GM23338 (cell line): ENCODE measurements around the gene SLAMF9. TPM values are rescaled to one million over a fixed set of nuclear protein-coding genes. Genes with fewer than 3 reads are reported as not detected.

ENCODE experiments used
- ATAC-seq: fragments of 200-7000 bp; cut with Tn5 transposase; 3 replicates; pipeline ENCODE4 v1.9.1; 2020
- DNase-seq: peaks from one replicate; pipeline ENCODE4 v3.0.0-alpha.2; 2015; ENCODE audit warnings: low spot score
- H2AFZ ChIP-seq: fragments of 200-600 bp; sonication (generic); 2 replicates; pipeline ENCODE4 v1.8.0; 2016; ENCODE audit warnings: antibody characterized with exemption, mild to moderate bottlenecking, moderate library complexity
- H3F3A ChIP-seq: fragments of 200-600 bp; sonication (generic); replicated peaks from 2 replicates; pipeline ENCODE4 v1.8.0; 2017; ENCODE audit warnings: antibody characterized with exemption, mixed run types, low read depth
- H3K27ac ChIP-seq: fragments of 200-600 bp; sonication (generic); 2 replicates; pipeline ENCODE4 v1.6.1; 2016; ENCODE audit warnings: low read depth
- H3K27me3 ChIP-seq: fragments of 200-600 bp; sonication (generic); 2 replicates; pipeline ENCODE4 v1.8.0; 2016; ENCODE audit warnings: mild to moderate bottlenecking, mixed run types, moderate library complexity; ENCODE audit not compliant: insufficient read depth
- H3K36me3 ChIP-seq: fragments of 200-600 bp; sonication (generic); 2 replicates; pipeline ENCODE4 v1.8.0; 2016; ENCODE audit warnings: mild to moderate bottlenecking; ENCODE audit not compliant: insufficient read depth
- H3K4me1 ChIP-seq: fragments of 200-600 bp; sonication (generic); 2 replicates; pipeline ENCODE4 v1.8.0; 2016; ENCODE audit warnings: mild to moderate bottlenecking, moderate library complexity; ENCODE audit not compliant: insufficient read depth
- H3K4me2 ChIP-seq: fragments of 200-600 bp; sonication (generic); 2 replicates; pipeline ENCODE4 v1.7.1; 2017; ENCODE audit warnings: mixed run types
- H3K4me3 ChIP-seq: fragments of 200-600 bp; sonication (generic); 2 replicates; pipeline ENCODE4 v1.6.1; 2016; ENCODE audit warnings: mixed run types
- H3K79me2 ChIP-seq: fragments of 200-600 bp; sonication (generic); replicated peaks from 2 replicates; pipeline ENCODE4 v1.8.0; 2017; ENCODE audit warnings: mild to moderate bottlenecking; ENCODE audit not compliant: insufficient read depth
- H3K9me2 ChIP-seq: fragments of 200-600 bp; sonication (generic); 2 replicates; pipeline ENCODE4 v1.8.0; 2017; ENCODE audit not compliant: insufficient read depth
- H4K20me1 ChIP-seq: fragments of 200-600 bp; sonication (generic); replicated peaks from 2 replicates; pipeline ENCODE4 v1.8.0; 2017; ENCODE audit warnings: mild to moderate bottlenecking; ENCODE audit not compliant: insufficient read depth
- H3K27ac Mint-ChIP-seq: 2 replicates; pipeline ENCODE4 v1.8.0; 2020; ENCODE audit warnings: inconsistent platforms, mild to moderate bottlenecking, moderate library complexity, mixed read lengths
- H3K27me3 Mint-ChIP-seq: 3 replicates; pipeline ENCODE4 v1.8.0; 2022; ENCODE audit warnings: low read depth, mild to moderate bottlenecking, moderate library complexity, mixed read lengths, inconsistent platforms; ENCODE audit not compliant: insufficient read depth, poor library complexity
- H3K36me3 Mint-ChIP-seq: 3 replicates; pipeline ENCODE4 v1.8.0; 2021; ENCODE audit warnings: low read depth, mild to moderate bottlenecking, inconsistent platforms, moderate library complexity, mixed read lengths
- H3K4me1 Mint-ChIP-seq: 3 replicates; pipeline ENCODE4 v1.8.0; 2020; ENCODE audit warnings: mild to moderate bottlenecking, inconsistent platforms, mixed read lengths
- H3K4me3 Mint-ChIP-seq: 3 replicates; pipeline ENCODE4 v1.8.0; 2021; ENCODE audit warnings: moderate library complexity, mild to moderate bottlenecking, inconsistent platforms, mixed read lengths
- H3K9me3 Mint-ChIP-seq: 3 replicates; pipeline ENCODE4 v1.8.0; 2020; ENCODE audit warnings: moderate library complexity, mild to moderate bottlenecking, inconsistent platforms, mixed read lengths
- CREB1 ChIP-seq: fragments of 250-450 bp; sonication (Bioruptor Pico); IDR thresholded peaks from 2 replicates; pipeline ENCODE4 v1.5.0; 2020; ENCODE audit warnings: low read depth, mild to moderate bottlenecking, moderate library complexity
- CTCF ChIP-seq, 2 experiments: fragments of 200-600 bp in 1 of 2; sonication (generic) in 1 of 2; conservative IDR thresholded peaks; 2 replicates each; pipeline versions ENCODE4 v1.5.1 to v1.6.1; 2016 to 2017; ENCODE audit warnings: antibody characterized with exemption in 2 of 2, low read depth in 2 of 2, mild to moderate bottlenecking in 2 of 2, moderate library complexity in 1 of 2
- ETS1 ChIP-seq: IDR thresholded peaks from 2 replicates; pipeline ENCODE4 v1.6.1; 2016; ENCODE audit warnings: antibody characterized with exemption
- EZH2 ChIP-seq: fragments of 200-600 bp; sonication (generic); IDR thresholded peaks from one replicate; pipeline ENCODE4 v1.8.0; 2017; ENCODE audit warnings: antibody characterized with exemption, mild to moderate bottlenecking, low read depth; ENCODE audit not compliant: unreplicated experiment
- EZH2phosphoT487 ChIP-seq: fragments of 200-600 bp; sonication (generic); IDR thresholded peaks from one replicate; pipeline ENCODE4 v1.8.1; 2018; ENCODE audit warnings: antibody characterized with exemption; ENCODE audit not compliant: unreplicated experiment
- JUNB ChIP-seq: IDR thresholded peaks from one replicate; pipeline ENCODE4 v1.6.1; 2016; ENCODE audit warnings: antibody characterized with exemption; ENCODE audit not compliant: unreplicated experiment
- NANOG ChIP-seq: IDR thresholded peaks from 2 replicates; pipeline ENCODE4 v1.6.1; 2016; ENCODE audit warnings: antibody characterized with exemption, borderline replicate concordance
- POLR2AphosphoS5 ChIP-seq: IDR thresholded peaks from 2 replicates; pipeline ENCODE4 v1.6.1; 2016; ENCODE audit warnings: antibody characterized with exemption, low read depth
- STAT1 ChIP-seq: IDR thresholded peaks from one replicate; pipeline ENCODE4 v1.6.1; 2016; ENCODE audit warnings: antibody characterized with exemption; ENCODE audit not compliant: unreplicated experiment
- ZNF114 ChIP-seq: fragments of 250-450 bp; sonication (Bioruptor Pico); IDR thresholded peaks from 2 replicates; pipeline ENCODE4 v1.5.0; 2020; ENCODE audit warnings: mild to moderate bottlenecking, moderate library complexity
- ZNF331 ChIP-seq: fragments of 250-450 bp; sonication (Bioruptor Pico); IDR thresholded peaks from 2 replicates; pipeline ENCODE4 v1.5.0; 2020; ENCODE audit warnings: low read depth, mild to moderate bottlenecking, moderate library complexity
- polyA plus RNA-seq: library from polyadenylated mRNA; unstranded; fragments of >200 nt; fragmentation: Nextera tagmentation; extraction: Ambion mirVana; gene quantifications from 2 replicates; pipeline ENCODE4 v1.2.1, GENCODE V29; 2016
- total RNA-seq: library from RNA; depleted of rRNA; stranded (reverse); fragments of >200 nt; shearing (Covaris generic); gene quantifications from 2 replicates; pipeline ENCODE4 v1.2.3, GENCODE V29; 2014
- TF ChIP-seq, protein P1 (sequence below): IDR thresholded peaks from one replicate; pipeline ENCODE4 v1.6.1; 2018; ENCODE audit warnings: antibody characterized with exemption; ENCODE audit not compliant: unreplicated experiment
- TF ChIP-seq, protein P2 (sequence below): fragments of 250-450 bp; sonication (Bioruptor Pico); IDR thresholded peaks from 2 replicates; pipeline ENCODE4 v1.5.0; 2020; ENCODE audit warnings: mild to moderate bottlenecking, moderate library complexity

Gene SLAMF9
- total and polyA plus RNA-seq, 2 experiments from 2014 or later: not detected

DNA sequence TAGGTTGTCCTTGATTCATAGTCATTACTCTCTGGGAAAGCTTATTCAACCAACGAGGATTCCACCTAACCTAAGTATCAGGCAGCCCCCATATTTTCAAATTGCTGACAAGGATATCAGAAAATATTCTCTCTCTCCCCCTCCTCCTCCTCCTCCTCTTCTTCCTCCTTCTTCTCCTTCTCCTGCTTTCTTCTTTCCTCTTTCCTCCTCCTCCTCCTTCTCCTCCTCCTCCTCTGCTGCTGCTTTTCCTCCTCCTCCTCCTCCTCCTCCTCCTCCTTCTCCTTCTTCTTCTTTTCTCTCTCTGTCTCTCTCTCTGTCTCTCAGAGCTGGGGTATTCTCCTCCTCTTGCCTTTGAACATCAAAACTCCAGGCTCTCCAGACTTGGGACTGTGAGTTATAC is 6.1 kb downstream of the SLAMF9 start:
- no peak for ATAC-seq
- Histone ChIP-seq H4K20me1 (no peaks in the 10 kb centered on the region), H3K4me3 (no peak overlapping the region), H3F3A (no peaks in the 10 kb centered on the region), H3K9me2 (peaks cover 11% of the 10 kb centered on the region), H3K4me2 (no peak overlapping the region), H3K36me3 (no peaks in the 10 kb centered on the region), H2AFZ (no peak overlapping the region), H3K4me1 (peaks cover 18% of the 10 kb centered on the region), H3K79me2 (peaks cover 17% of the 10 kb centered on the region; the same call in 1 of the 2 replicates), H3K27ac (no peak overlapping the region), H3K27me3 (no peaks in the 10 kb centered on the region)
- Mint-ChIP-seq H3K27me3 (peaks cover 11% of the 10 kb centered on the region), H3K4me1 (peaks cover 26% of the 10 kb centered on the region), H3K9me3 (no peaks in the 10 kb centered on the region), H3K4me3 (no peak overlapping the region), H3K36me3 (no peaks in the 10 kb centered on the region), H3K27ac (no peak overlapping the region)
- DNase-seq: no peak
- no peak for TF ChIP-seq ETS1
- TF ChIP-seq STAT1: no peak
- no peak for TF ChIP-seq CTCF (conservative IDR thresholded peaks at IDR 0.05; ENCODE audit: low read depth in 2 of 2)
- TF ChIP-seq, protein P1, sequence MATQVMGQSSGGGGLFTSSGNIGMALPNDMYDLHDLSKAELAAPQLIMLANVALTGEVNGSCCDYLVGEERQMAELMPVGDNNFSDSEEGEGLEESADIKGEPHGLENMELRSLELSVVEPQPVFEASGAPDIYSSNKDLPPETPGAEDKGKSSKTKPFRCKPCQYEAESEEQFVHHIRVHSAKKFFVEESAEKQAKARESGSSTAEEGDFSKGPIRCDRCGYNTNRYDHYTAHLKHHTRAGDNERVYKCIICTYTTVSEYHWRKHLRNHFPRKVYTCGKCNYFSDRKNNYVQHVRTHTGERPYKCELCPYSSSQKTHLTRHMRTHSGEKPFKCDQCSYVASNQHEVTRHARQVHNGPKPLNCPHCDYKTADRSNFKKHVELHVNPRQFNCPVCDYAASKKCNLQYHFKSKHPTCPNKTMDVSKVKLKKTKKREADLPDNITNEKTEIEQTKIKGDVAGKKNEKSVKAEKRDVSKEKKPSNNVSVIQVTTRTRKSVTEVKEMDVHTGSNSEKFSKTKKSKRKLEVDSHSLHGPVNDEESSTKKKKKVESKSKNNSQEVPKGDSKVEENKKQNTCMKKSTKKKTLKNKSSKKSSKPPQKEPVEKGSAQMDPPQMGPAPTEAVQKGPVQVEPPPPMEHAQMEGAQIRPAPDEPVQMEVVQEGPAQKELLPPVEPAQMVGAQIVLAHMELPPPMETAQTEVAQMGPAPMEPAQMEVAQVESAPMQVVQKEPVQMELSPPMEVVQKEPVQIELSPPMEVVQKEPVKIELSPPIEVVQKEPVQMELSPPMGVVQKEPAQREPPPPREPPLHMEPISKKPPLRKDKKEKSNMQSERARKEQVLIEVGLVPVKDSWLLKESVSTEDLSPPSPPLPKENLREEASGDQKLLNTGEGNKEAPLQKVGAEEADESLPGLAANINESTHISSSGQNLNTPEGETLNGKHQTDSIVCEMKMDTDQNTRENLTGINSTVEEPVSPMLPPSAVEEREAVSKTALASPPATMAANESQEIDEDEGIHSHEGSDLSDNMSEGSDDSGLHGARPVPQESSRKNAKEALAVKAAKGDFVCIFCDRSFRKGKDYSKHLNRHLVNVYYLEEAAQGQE: no peak
- TF ChIP-seq ZNF114: no peak
- no peak for TF ChIP-seq EZH2phosphoT487
- TF ChIP-seq POLR2AphosphoS5: no peak
- TF ChIP-seq, protein P2, sequence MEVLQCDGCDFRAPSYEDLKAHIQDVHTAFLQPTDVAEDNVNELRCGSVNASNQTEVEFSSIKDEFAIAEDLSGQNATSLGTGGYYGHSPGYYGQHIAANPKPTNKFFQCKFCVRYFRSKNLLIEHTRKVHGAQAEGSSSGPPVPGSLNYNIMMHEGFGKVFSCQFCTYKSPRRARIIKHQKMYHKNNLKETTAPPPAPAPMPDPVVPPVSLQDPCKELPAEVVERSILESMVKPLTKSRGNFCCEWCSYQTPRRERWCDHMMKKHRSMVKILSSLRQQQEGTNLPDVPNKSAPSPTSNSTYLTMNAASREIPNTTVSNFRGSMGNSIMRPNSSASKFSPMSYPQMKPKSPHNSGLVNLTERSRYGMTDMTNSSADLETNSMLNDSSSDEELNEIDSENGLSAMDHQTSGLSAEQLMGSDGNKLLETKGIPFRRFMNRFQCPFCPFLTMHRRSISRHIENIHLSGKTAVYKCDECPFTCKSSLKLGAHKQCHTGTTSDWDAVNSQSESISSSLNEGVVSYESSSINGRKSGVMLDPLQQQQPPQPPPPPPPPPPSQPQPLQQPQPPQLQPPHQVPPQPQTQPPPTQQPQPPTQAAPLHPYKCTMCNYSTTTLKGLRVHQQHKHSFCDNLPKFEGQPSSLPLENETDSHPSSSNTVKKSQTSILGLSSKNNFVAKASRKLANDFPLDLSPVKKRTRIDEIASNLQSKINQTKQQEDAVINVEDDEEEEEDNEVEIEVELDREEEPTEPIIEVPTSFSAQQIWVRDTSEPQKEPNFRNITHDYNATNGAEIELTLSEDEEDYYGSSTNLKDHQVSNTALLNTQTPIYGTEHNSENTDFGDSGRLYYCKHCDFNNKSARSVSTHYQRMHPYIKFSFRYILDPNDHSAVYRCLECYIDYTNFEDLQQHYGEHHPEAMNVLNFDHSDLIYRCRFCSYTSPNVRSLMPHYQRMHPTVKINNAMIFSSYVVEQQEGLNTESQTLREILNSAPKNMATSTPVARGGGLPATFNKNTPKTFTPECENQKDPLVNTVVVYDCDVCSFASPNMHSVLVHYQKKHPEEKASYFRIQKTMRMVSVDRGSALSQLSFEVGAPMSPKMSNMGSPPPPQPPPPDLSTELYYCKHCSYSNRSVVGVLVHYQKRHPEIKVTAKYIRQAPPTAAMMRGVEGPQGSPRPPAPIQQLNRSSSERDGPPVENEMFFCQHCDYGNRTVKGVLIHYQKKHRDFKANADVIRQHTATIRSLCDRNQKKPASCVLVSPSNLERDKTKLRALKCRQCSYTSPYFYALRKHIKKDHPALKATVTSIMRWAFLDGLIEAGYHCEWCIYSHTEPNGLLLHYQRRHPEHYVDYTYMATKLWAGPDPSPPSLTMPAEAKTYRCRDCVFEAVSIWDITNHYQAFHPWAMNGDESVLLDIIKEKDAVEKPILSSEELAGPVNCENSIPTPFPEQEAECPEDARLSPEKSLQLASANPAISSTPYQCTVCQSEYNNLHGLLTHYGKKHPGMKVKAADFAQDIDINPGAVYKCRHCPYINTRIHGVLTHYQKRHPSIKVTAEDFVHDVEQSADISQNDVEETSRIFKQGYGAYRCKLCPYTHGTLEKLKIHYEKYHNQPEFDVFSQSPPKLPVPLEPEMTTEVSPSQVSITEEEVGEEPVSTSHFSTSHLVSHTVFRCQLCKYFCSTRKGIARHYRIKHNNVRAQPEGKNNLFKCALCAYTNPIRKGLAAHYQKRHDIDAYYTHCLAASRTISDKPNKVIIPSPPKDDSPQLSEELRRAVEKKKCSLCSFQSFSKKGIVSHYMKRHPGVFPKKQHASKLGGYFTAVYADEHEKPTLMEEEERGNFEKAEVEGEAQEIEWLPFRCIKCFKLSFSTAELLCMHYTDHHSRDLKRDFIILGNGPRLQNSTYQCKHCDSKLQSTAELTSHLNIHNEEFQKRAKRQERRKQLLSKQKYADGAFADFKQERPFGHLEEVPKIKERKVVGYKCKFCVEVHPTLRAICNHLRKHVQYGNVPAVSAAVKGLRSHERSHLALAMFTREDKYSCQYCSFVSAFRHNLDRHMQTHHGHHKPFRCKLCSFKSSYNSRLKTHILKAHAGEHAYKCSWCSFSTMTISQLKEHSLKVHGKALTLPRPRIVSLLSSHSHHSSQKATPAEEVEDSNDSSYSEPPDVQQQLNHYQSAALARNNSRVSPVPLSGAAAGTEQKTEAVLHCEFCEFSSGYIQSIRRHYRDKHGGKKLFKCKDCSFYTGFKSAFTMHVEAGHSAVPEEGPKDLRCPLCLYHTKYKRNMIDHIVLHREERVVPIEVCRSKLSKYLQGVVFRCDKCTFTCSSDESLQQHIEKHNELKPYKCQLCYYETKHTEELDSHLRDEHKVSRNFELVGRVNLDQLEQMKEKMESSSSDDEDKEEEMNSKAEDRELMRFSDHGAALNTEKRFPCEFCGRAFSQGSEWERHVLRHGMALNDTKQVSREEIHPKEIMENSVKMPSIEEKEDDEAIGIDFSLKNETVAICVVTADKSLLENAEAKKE (CRISPR knock-in tag): no peak
- TF ChIP-seq ZNF331 (CRISPR knock-in tag): no peak
- no peak for TF ChIP-seq JUNB
- TF ChIP-seq CREB1 (CRISPR knock-in tag): no peak
- no peak for TF ChIP-seq EZH2
- TF ChIP-seq NANOG: no peak
